Left renal pelvis (tissue), 4 donors: ENCODE data around the gene NUDT2. TPM values are rescaled to one million over a fixed set of nuclear protein-coding genes. Genes with fewer than 3 reads are reported as not detected.
"Not testable (repeated sequence)": the region's sequence is repeated elsewhere in the genome, so short reads cannot be mapped to it uniquely, and the experiment has no call there.

Source experiments
- DNase-seq, 4 donors: peaks; one replicate each; pipeline ENCODE4 v3.0.0-alpha.2; 2013; ENCODE audit warnings: low read depth in 4 of 4, low spot score in 3 of 4
- polyA plus RNA-seq, 4 donors: library from polyadenylated mRNA; unstranded; fragments of 120-200 nt; gene quantifications; one replicate each; pipeline ENCODE4 v1.2.1, GENCODE V29; 2013; ENCODE audit not compliant: insufficient read length in 4 of 4

NUDT2 gene
- polyA plus RNA-seq = 10 to 100 TPM; 21.0 to 30.3 (median 22.5) TPM

DNA sequence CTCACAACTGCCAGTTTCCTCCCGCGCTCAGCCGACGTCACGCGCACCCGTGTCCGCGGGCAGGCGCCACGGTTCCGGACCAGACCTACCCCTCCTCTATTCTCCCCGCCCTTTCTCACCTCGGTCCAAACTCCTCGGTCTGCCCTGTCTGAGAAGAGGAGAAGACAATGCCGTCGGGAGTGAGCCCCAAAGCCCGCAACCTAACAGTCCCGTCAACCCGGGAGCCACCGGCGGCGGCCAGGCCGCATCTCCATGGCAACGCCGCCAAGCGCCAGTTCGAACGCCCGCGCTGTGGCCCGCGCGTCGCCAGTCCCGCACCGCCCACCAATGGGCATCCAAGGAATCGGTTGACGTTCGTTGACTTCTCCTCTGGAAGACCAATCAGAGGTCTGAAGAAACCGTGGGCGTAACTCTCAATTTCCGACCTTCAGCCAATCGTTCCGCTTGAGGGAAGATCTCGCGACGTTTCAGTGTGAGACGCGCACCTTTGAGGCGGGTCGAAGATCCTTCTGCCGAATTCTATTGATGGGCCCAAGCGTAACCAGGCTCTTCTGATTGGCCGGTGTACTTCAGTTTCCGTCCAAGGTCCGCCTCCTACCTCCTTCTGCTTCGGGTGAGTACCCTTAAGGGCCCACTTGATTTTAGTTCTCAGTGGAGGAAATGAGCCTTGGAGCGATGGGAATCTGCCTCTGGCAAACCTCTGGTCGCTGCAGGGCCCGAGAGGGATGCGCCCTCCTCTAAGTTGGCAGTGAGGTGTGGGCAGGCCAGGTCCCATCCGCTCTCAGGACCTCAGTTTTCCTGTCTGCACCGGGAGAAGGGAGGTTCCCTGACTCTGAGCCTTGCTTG is at the start of gene NUDT2, which contains the start of gene KIF24:
Gene NUDT2, plus strand, starts transcription at position 583 of the 846 bp plus-strand sequence. CDS start 9,471 bp downstream, outside the sequence.
Gene KIF24, minus strand, starts transcription at position 282 of the 846 bp plus-strand sequence. CDS start 17,922 bp downstream, outside the sequence.
- DNase-seq = peak; percentile 99 to 100 (median 100)

GRCh38 chr9:34282096-34282495 is 47.3 kb upstream of the NUDT2 start:
- no peak for DNase-seq

DNA sequence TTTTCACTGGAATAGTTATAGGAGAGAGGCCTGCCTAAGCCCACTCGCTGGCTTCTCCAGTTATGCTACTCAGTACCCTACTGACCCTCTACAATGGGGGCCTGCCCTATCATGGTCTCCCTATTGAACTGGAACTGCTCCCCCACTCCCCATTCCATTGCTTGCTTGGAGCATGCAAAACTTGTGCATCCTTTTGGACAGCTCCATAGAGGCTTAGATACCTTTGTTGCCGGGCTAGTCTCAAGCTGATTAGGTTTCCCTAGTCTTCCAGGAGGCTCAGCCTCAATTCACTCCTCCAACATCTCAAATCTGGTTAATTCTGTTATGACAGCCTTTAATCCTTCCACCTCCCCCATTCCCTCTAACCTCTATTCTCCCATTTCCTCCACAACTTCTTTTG is 40.2 kb upstream of the NUDT2 start:
- DNase-seq = no peak

- no peak for DNase-seq
These were observed 38.3 kb upstream of the NUDT2 start for GRCh38 chr9:34291023-34291422.

GRCh38 chr9:34291423-34291822 is 37.9 kb upstream of the NUDT2 start:
- DNase-seq = no peak

- DNase-seq = no peak
These were observed 36.8 kb upstream of the NUDT2 start for GRCh38 chr9:34292552-34292951.

- not testable (repeated sequence) for DNase-seq
These were observed 28.3 kb upstream of the NUDT2 start for GRCh38 chr9:34301064-34301463.

GRCh38 chr9:34308316-34308715 is 21.1 kb upstream of the NUDT2 start:
- not testable (repeated sequence) for DNase-seq

- no peak for DNase-seq
These were observed 19.2 kb upstream of the NUDT2 start for GRCh38 chr9:34310215-34310614.

DNA sequence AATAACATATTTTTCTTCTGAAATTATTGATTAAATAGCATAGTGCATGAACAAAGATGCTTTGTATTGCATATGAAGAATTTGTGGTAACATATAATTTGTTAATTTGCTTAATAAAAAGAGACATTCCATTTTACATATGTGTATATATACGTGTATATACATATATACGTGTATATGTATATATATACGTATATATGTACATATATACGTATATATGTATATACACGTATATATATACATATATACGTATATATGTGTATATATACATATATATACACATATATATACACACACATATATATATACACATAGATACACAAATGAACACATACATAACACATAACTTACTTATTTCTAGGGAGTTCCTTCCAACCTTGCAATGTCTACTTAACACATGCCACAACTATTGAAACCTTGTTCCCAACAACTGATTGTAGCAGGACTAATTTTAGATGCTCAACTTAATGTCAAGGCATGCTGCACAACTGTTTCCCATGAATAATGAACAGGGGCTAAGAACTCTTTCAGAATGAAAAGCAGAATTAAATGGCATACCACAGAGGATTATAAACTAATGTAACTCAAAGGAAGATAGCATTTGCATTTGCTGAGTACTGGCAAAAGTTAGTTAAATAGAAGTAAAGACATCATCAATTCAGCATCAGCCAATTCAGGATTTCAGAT is 17.7 kb upstream of the NUDT2 start:
- DNase-seq = no peak

GRCh38 chr9:34317436-34317835 is 11.9 kb upstream of the NUDT2 start:
- DNase-seq = no peak

GRCh38 chr9:34318163-34318790 is 11.1 kb upstream of the NUDT2 start:
- no peak for DNase-seq

GRCh38 chr9:34321451-34321850 is 7.9 kb upstream of the NUDT2 start:
- no peak for DNase-seq

GRCh38 chr9:34322899-34323591 is 6.3 kb upstream of the NUDT2 start:
- no peak for DNase-seq

- no peak for DNase-seq
These were observed 2.7 kb upstream of the NUDT2 start for GRCh38 chr9:34326690-34327089.

GRCh38 chr9:34328500-34328986 is 826 bp upstream of the NUDT2 start:
- DNase-seq = no peak

GRCh38 chr9:34331196-34331595 is 1.8 kb downstream of the NUDT2 start:
- no peak for DNase-seq

- DNase-seq = no peak
These were observed 3.0 kb downstream of the NUDT2 start for GRCh38 chr9:34332076-34332964.

- no peak for DNase-seq
These were observed 4.5 kb downstream of the NUDT2 start for GRCh38 chr9:34333836-34334235.
